GM20000 (cell line): ENCODE measurements around the gene WDR88.
"Not testable (repeated sequence)": the region's sequence is repeated elsewhere in the genome, so short reads cannot be mapped to it uniquely, and the experiment has no call there.

Experiments used
- DNase-seq: peaks from one replicate; pipeline ENCODE4 v3.0.0; 2012; ENCODE audit warnings: low spot score
- TF ChIP-seq, protein P1 (sequence below): IDR thresholded peaks from 2 replicates; pipeline ENCODE4 v1.5.1; 2012; ENCODE audit warnings: mild to moderate bottlenecking, control low read depth; ENCODE audit errors: extremely low read depth, missing control alignments

The WDR88 gene

DNA sequence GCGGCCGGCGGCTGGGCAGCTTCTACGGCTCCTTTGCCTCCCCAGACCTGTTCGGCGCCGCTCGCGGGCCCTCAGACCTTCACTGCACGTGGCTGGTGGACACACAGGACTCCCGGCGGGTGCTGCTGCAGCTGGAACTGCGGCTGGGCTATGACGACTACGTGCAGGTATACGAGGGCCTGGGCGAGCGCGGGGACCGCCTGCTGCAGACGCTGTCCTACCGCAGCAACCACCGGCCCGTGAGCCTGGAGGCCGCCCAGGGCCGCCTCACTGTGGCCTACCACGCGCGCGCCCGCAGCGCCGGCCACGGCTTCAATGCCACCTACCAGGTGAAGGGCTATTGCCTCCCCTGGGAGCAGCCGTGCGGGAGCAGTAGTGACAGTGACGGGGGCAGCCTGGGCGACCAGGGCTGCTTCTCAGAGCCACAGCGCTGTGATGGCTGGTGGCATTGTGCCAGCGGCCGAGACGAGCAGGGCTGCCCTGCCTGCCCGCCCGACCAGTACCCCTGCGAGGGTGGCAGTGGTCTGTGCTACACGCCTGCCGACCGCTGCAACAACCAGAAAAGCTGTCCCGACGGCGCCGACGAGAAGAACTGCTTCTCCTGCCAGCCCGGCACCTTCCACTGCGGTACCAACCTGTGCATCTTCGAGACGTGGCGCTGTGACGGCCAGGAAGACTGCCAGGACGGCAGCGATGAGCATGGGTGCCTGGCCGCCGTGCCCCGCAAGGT lies 73.8 kb downstream of the WDR88 start:
- no peak for DNase-seq
- TF ChIP-seq, protein P1, sequence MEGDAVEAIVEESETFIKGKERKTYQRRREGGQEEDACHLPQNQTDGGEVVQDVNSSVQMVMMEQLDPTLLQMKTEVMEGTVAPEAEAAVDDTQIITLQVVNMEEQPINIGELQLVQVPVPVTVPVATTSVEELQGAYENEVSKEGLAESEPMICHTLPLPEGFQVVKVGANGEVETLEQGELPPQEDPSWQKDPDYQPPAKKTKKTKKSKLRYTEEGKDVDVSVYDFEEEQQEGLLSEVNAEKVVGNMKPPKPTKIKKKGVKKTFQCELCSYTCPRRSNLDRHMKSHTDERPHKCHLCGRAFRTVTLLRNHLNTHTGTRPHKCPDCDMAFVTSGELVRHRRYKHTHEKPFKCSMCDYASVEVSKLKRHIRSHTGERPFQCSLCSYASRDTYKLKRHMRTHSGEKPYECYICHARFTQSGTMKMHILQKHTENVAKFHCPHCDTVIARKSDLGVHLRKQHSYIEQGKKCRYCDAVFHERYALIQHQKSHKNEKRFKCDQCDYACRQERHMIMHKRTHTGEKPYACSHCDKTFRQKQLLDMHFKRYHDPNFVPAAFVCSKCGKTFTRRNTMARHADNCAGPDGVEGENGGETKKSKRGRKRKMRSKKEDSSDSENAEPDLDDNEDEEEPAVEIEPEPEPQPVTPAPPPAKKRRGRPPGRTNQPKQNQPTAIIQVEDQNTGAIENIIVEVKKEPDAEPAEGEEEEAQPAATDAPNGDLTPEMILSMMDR = no peak

DNA sequence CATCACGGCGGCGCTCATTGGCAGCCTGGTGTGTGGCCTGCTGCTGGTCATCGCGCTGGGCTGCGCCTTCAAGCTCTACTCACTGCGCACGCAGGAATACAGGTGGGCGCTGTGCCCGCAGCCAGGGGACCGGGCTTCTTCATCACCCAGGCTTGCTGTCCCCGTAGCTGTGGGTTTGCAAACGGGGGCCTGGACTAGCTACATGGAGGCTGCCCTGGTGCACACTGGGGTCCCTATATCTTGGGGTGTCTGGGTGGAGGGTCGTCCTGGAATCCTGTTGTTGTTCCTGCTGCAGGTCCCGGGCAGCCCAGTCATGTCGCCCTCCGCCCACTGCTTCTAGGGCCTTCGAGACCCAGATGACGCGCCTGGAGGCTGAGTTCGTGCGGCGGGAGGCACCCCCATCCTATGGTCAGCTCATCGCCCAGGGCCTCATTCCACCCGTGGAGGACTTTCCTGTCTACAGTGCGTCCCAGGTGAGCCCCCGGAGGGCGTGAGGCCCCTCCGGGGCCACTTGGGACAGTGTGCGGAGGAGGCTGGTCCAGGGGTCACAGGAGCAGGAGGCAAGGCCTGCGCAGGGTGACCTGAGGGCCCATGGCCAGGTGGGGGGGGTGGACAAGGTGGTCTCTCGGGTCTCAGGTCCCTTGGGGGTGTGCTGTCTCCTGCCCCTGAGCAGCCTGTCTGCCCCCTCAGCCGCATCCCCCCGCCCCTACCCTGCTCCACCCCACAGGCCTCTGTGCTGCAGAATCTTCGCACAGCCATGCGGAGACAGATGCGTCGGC lies 74.5 kb downstream of the WDR88 start:
- TF ChIP-seq, protein P1 = no peak
- no peak for DNase-seq

- TF ChIP-seq, protein P1 = no peak
- DNase-seq = no peak
Measured at GRCh38 chr19:33207040-33207620, 75.2 kb downstream of the WDR88 start.

GRCh38 chr19:33207903-33208302 lies 76.0 kb downstream of the WDR88 start:
- TF ChIP-seq, protein P1 = no peak
- DNase-seq = no peak

- TF ChIP-seq, protein P1 = no peak
- no peak for DNase-seq
Measured at GRCh38 chr19:33208371-33208895, 76.5 kb downstream of the WDR88 start.

- TF ChIP-seq, protein P1 = no peak
- DNase-seq = no peak
Measured at GRCh38 chr19:33208904-33209849, 77.3 kb downstream of the WDR88 start.

GRCh38 chr19:33209850-33210230 lies 77.9 kb downstream of the WDR88 start:
- not testable (repeated sequence) for DNase-seq
